Esophagus squamous epithelium (tissue), 5 donors: ENCODE data around the gene SYNM. TPM values are rescaled to one million over a fixed set of nuclear protein-coding genes. Genes with fewer than 3 reads are reported as not detected.

Source experiments
- DNase-seq: peaks from one replicate; lab custom pipeline; 2025; lab: John Stamatoyannopoulos, UW
- H3K27ac ChIP-seq, 4 donors: fragments of 200-600 bp; sonication (generic); one replicate each; pipeline ENCODE4 v1.5.1; 2016 to 2019; ENCODE audit warnings: mild to moderate bottlenecking in 1 of 4
- H3K27me3 ChIP-seq, 4 donors: fragments of 200-600 bp; sonication (generic); 1 replicate in 3 of 4; 2 replicates in 1 of 4; pipeline versions ENCODE4 v1.5.1 to v1.6.0; 2017 to 2021; ENCODE audit warnings: antibody characterized with exemption in 1 of 4
- H3K36me3 ChIP-seq, 3 donors: fragments of 200-600 bp; sonication (generic); one replicate each; pipeline ENCODE4 v1.5.1; 2016 to 2019
- H3K4me1 ChIP-seq, 3 donors: fragments of 200-600 bp; sonication (generic); one replicate each; pipeline ENCODE4 v1.5.1; 2017 to 2019
- H3K4me3 ChIP-seq, 4 donors: fragments of 200-600 bp; sonication (generic); 1 replicate in 3 of 4; 2 replicates in 1 of 4; pipeline ENCODE4 v1.5.1; 2016 to 2019; ENCODE audit warnings: mild to moderate bottlenecking in 2 of 4, moderate library complexity in 1 of 4
- H3K9me3 ChIP-seq, 3 donors: fragments of 200-600 bp; sonication (generic); one replicate each; pipeline ENCODE4 v1.5.1; 2016 to 2019
- CTCF ChIP-seq, 6 experiments: fragments of 450-650 bp in 4 of 6; fragments of 200-600 bp in 2 of 6; sonication (generic) in 2 of 6; IDR thresholded peaks; one replicate each; pipeline ENCODE4 v1.5.1; 2016 to 2019; ENCODE audit warnings: antibody characterized with exemption in 6 of 6, mild to moderate bottlenecking in 4 of 6, moderate library complexity in 4 of 6
- POLR2A ChIP-seq, 4 donors: fragments of 450-650 bp; IDR thresholded peaks; one replicate each; pipeline ENCODE4 v1.6.1; 2017; ENCODE audit warnings: antibody characterized with exemption in 4 of 4, mild to moderate bottlenecking in 4 of 4, moderate library complexity in 3 of 4
- WGBS, 2 donors: methylation state at CpG; one replicate each; pipeline ENCODE4 v1.1.5; 2018; 5-methylcytosine and 5-hydroxymethylcytosine counted together
- intact Hi-C: fragments of 100-400 bp; cut with DNase I; formaldehyde crosslinking; loops from one replicate; pipeline ENCODE4 v1.15.0; 2022
- total RNA-seq, 4 donors: library from RNA; depleted of rRNA; stranded (reverse); fragments of >200 nt; gene quantifications; one replicate each; pipeline ENCODE4 v1.1.0, GENCODE V29; 2016
- donor health status: DM: yes; HTN: yes; CAD: no.

SYNM gene
- total RNA-seq, 4 donors from 2014 or later: 18.1 to 262 (median 42.0) TPM

- Histone ChIP-seq H3K4me1 (peaks cover 0 to 9% (median 0%) of the 10 kb centered on the region in 3 donors), H3K4me3 (no peak overlapping the region), H3K27ac (no peak overlapping the region), H3K36me3 (no peaks in the 10 kb centered on the region), H3K9me3 (no peaks in the 10 kb centered on the region), H3K27me3 (no peaks in the 10 kb centered on the region)
- intact Hi-C loops: no loop called here
- no peak for DNase-seq
- no peak for TF ChIP-seq POLR2A (IDR thresholded peaks at IDR 0.05)
- no peak for TF ChIP-seq CTCF (IDR thresholded peaks at IDR 0.05)
- 75 to 83% methylated on average over 1 of the region's 1 CpG for WGBS, 2 donors
These were observed 13.9 kb upstream of the SYNM start for GRCh38 chr15:99090938-99091337.

- TF ChIP-seq POLR2A (IDR thresholded peaks at IDR 0.05) (no peak), CTCF (IDR thresholded peaks at IDR 0.05) (no peak)
- H3K4me3 ChIP-seq: no peak overlapping the region
- DNase-seq: no peak
- H3K27me3 ChIP-seq: peaks cover 0 to 7% (median 0%) of the 10 kb centered on the region in 4 donors
- no peaks in the 10 kb centered on the region for H3K36me3 ChIP-seq
- intact Hi-C loops: no loop called here
- H3K4me1 ChIP-seq: peaks cover 0 to 6% (median 0%) of the 10 kb centered on the region in 3 donors
- WGBS, 2 donors: 50 to 57% methylated on average over 10 to 12 of the region's 13 CpGs
- no peak overlapping the region for H3K27ac ChIP-seq
- H3K9me3 ChIP-seq: no peaks in the 10 kb centered on the region
These were observed 12.2 kb upstream of the SYNM start for GRCh38 chr15:99092554-99093172.

- Histone ChIP-seq H3K36me3 (no peaks in the 10 kb centered on the region), H3K27ac (peak overlapping the region in 2 of 4 donors; percentile 65 to 83), H3K27me3 (peaks cover 0 to 29% (median 0%) of the 10 kb centered on the region in 4 donors), H3K4me3 (no peak overlapping the region), H3K4me1 (peaks cover 4 to 14% (median 5%) of the 10 kb centered on the region in 3 donors), H3K9me3 (no peaks in the 10 kb centered on the region)
- intact Hi-C loops: no loop called here
- DNase-seq: no peak
- no peak for TF ChIP-seq CTCF (IDR thresholded peaks at IDR 0.05)
- no peak for TF ChIP-seq POLR2A (IDR thresholded peaks at IDR 0.05)
- WGBS, 2 donors: 51 to 81% methylated on average over 3 of the region's 3 CpGs
These were observed 9.3 kb upstream of the SYNM start for GRCh38 chr15:99095626-99096025.

GRCh38 chr15:99096173-99096893 lies 8.5 kb upstream of the SYNM start:
- Histone ChIP-seq H3K9me3 (no peaks in the 10 kb centered on the region), H3K4me3 (no peak overlapping the region), H3K27ac (peak overlapping the region in 3 of 4 donors; percentile 65 to 83 (median 80)), H3K4me1 (peaks cover 4 to 16% (median 6%) of the 10 kb centered on the region in 3 donors), H3K36me3 (no peaks in the 10 kb centered on the region), H3K27me3 (peaks cover 0 to 35% (median 0%) of the 10 kb centered on the region in 4 donors)
- no peak for DNase-seq
- intact Hi-C loops: no loop called here
- 84 to 89% methylated on average over 11 of the region's 11 CpGs for WGBS, 2 donors
- TF ChIP-seq CTCF (IDR thresholded peaks at IDR 0.05): no peak
- no peak for TF ChIP-seq POLR2A (IDR thresholded peaks at IDR 0.05)

- no peaks in the 10 kb centered on the region for H3K36me3 ChIP-seq
- 64 to 78% methylated on average over 5 to 11 of the region's 11 CpGs for WGBS, 2 donors
These were observed 7.9 kb upstream of the SYNM start for GRCh38 chr15:99096894-99097426.

More at GRCh38 chr15:99096894-99097426, 7.9 kb upstream of the SYNM start:
- peaks cover 4 to 16% (median 6%) of the 10 kb centered on the region in 3 donors for H3K4me1 ChIP-seq
- intact Hi-C loops: no loop called here
- peaks cover 0 to 41% (median 0%) of the 10 kb centered on the region in 4 donors for H3K27me3 ChIP-seq
- H3K4me3 ChIP-seq: peak overlapping the region in 1 of 4 donors; percentile 40
- peak in 1 of 4 donors; percentile 10 for TF ChIP-seq POLR2A (IDR thresholded peaks at IDR 0.05)
- TF ChIP-seq CTCF (IDR thresholded peaks at IDR 0.05): no peak
- H3K27ac ChIP-seq: peak overlapping the region; percentile 32 to 87 (median 80)
- H3K9me3 ChIP-seq: no peaks in the 10 kb centered on the region
- DNase-seq: no peak
